NCI-H1417 (cell line): Measurements from ENCODE around the gene HRC.
"Not testable (repeated sequence)": the region's sequence is repeated elsewhere in the genome, so short reads cannot be mapped to it uniquely, and the experiment has no call there.

ENCODE experiments used
- DNase-seq, 3 experiments: peaks; one replicate each; lab custom pipeline; 2025; lab: John Stamatoyannopoulos, UW

Gene HRC

DNA sequence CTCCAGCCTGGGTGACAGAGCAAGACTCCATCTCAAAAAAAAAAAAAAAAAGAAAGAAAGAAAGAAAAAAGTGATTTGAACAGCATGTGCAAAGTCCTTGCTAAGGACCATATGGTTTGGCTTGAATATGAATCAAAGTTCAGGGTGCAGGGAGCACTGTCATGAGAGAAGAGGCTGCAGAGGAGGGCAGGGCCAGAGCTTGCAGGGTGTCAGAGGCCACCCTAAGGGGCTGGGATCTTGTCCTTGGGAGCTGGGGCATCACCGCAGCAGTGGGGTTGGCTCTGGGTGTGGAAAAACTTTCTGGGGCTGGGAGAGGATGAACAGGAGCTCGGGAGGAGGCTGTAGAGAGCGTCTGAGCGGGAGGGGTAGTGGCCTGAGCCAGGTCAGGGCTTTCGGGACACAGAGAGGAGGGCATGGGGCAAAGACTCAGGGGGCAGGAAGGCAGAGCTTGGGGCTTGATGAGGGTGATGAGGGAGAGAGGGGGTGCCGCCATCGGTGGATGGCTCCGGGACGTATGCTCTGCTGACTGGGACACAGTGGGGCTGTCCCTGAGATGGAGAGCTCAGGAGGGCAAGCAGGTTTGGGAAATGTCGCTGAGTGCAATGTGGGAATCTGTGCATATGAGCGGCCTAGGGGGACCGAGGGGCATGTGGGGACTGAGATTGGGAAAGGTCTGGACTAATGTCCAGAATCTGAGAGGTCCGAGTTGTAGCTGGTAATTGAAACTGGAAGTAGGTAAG lies 5.4 kb upstream of the HRC start:
- DNase-seq = no peak

DNA sequence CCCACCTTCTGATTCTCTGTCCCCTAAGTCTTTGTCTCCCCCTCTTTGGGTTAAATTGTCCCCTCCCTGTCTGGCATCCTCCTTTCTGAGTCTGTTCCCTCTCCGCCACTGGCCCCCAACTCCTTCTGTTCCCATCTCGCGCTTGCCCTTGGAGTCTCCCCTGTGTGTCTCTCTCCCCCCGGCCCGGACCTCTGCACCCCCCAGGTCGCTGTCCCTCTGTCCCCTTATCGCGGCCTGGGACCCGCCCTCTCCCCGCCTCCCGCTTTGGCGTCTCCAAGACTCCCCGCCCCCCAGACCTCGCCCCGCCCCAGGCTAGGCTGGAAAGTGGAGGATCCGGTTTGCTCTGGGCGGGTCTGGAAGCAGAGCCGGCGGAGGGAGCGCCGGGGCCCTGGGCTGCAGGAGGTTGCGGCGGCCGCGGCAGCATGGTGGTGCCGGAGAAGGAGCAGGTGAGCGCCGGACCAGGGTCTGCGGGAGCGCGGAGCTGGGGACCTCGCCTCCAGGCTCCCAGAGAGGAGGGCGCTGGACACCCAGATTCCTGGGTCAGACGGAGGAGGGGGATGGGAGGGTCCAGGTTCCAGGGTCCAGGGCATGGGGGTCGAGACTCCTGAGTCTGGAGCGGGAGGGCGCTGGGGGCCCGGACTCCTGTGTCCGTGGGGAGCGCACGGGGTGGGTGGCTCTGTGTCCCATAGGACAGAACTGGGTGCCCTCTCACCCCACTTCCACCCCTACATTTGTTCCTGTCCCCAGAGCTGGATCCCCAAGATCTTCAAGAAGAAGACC lies 2.4 kb upstream of the HRC start, which contains the start of gene TRPM4:
Gene TRPM4 (plus strand): TSS at position 348 of the 780 bp plus-strand sequence. CDS start 75 bp downstream, at position 423.
- peak; percentile 85 to 91 (median 87) for DNase-seq

DNA sequence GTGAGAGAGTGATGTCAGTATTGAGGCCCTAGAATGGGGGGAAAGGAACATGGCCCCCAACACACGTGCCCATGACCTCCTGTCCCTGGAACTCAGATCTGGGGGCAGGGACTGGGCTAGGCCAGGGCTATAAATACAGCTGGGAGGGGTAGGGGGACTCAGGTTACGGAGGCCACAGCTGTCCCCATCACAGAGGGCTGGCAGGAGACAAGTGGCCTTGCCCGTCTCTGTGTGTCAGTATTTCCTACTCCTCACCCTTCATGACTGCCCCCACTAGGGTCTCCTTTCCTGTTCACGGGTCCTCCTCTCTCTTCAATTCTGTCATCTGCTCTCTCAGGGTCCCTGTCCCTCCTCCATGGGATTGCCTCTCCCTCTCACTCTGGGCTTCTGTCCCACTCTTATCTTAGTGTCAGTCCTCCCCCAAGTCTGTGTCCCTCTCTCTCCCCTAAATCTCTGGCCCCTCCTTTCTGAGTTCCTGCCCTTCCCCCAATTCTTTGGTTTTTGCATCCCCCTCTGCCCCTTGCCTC lies 687 bp upstream of the HRC start:
- no peak for DNase-seq

DNA sequence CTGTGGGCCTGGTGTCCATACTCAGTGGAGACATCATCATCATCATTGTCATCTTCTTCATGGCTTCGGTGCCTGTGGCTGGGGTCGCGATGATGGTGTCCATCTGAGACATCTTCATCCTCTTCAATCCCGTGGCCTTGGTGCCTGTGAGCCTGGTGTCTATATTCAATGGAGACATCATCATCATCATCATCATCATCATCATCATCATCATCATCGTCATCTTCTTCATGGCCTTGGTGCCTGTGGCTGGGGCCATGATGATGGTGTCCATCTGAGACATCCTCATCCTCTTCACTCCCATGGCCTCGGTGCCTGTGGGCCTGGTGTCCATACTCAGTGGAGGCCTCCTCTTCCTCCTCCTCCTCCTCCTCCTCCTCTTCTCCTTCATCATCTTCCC lies 917 bp downstream of the HRC start:
- no peak for DNase-seq

DNA sequence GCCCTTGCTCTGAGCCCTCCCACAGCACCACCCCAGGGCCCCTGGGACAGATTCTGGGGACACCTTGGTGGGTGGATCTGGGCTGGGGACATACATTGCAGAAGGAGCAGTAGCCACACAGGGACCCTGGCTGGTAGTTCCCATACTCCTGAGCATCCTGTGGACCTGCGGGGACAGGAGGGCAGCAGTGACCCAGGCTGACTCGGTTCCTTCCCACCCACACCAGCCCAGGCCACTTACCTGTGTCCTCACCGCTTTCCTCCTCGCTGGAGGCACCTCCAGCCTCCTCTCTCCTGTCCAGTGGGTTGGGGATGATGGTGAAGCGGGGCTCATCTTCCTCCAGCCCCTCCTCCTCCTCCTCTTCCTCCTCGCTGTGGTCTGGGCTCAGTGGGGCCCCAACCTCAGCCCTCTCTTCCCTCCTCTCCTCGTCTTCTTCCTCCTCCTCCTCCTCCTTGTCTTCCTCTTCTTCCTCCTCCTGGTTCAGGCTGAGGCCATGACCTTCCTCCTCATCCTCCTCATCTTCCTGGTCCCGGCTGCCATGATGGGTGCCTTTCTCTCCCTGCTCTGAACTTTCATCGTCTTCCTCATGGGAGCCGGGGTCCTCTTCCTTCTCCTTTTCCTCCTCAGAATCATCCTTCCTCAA lies 1.9 kb downstream of the HRC start:
- no peak for DNase-seq

DNA sequence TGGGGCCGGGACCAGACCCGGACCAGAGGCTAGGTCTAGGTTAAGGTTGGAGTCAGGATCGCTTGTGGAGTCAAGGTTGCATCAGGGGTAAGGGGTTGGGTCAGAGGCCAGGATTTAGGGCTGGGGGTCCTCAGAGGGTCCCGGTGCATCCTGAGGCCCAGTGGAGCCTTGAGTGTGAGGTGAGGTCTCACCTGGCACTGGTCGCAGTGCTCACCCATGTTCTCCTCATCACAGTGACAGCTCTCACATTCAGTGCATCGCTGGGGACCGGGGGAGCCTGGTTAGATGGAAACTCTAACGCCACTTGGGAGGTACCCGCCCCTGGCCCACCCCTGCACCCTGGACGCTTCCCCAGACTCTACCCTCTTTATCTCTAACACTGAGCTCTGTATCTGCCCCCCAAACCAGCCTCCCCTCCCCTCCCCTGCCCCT lies 3.1 kb downstream of the HRC start:
- DNase-seq = no peak

DNA sequence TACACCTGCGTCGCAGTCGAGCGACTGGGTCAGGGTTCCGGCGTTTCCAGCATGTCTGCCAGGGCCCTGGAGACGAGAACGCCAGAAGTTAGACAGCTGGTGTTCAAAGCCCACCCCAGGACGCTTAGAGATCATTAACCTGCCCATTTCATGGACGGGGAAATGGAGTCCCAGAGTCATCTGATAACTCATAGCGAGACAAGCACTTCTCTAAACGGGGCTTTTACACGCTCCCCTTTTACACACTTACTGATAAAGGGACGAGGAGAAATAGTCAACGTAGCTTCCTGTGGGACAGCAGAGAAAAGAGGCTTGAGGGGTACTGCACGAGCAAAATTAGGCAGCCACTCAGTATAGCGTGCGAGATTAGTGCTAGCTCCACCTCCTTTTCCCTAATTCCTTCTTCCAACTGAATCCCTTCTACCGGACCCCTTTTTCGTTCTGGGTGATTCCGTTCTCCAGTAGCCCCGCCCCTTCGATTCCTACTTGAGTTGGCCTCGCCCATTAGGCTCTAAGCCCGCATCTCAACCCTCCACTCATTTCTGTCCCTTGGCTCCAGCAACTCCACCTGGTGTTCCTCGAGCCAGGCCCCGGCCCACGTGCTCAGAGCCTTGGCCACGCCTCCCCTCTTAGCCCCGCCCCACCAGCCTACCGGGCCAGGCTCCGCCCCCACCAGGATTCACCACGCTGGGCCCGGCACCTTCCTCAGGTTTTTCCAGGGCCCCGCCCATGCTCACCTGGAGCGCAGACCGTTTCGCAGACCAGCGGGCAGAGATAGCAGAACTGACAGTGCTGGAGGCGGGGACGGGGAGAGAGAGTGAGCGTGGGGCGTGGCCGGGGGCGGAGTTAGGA lies 3.7 kb downstream of the HRC start:
- DNase-seq = peak; percentile 92 to 99 (median 96)

DNA sequence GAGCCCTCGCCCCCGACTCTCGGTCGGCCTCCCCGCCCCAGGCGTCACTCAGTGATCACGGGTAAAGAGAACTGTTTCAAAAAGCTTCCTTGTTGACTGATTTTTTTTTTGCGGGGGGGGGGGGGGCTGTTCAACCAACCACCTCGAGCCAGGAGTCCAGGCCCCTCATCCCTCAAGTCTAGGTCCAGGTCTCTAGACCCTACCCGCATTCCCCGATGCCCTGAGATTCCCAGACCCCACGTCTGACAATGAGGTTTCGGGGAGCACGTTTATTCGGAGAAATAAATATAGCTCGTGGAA lies 4.3 kb downstream of the HRC start:
- DNase-seq = no peak

DNA sequence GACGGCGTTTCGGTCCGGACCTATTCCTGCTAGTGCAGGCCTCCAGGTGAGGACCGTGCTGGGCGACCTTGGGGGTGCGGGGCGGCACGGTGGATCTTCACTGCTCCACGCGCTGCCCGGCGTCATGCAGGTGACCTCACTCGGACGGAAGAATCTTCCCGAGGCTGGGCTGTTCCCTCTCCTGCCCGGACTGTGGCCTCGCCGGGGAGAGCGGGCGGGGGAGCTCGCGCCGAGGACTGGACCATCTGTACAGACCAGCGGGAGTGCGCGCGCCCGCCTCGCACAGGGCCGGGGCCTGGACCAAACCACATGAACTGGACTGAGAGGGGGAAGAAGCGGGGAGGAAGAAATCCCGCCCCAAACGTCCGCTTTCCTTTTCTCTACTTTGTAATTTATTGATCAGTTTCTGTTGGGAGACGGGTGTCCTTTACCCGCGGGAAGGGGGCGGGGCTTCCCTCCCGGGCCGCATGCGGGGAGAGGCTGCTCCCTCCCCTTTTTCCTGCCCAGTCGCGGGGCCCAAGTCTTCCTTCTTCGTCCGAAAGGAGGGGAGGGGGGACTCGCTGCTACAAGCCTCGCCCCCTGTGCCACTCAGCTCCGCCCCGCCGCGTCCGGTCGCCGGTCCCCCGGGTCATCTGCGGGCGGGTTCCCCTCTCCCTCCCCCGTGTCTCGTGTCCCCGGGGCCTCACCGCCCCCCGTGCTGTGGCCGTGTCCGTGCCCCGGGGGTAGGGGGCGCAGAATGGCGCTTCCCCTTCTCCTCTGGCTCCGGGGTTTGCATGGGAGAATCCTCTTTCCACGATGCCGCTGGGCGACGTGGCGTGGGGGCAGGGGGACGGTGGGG lies 4.9 kb downstream of the HRC start:
- peak; percentile 91 to 96 (median 94) for DNase-seq

DNA sequence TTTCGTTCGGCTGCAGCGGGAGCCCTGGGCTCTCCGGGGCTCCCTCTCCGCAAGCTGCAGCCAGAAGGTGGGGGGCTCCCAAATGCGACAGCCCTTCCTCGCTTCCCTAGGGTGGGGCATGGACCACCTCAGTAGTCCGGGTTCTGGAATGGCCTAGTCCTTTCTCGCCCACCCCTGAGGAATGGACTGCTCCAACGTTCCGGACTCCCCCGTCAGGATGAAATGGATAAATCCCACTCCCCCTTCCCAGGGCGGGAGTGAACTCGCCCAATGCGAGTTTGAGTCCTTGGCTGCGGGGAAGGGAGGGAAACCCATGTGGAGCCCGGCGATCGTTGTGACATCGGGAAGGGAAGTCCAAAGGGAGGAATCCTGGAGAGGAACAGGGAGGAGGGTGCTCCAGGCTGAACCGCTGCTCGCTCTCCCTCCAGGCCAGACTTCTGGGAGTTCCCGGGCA lies 5.5 kb downstream of the HRC start:
- DNase-seq = peak; percentile 84 to 90 (median 88)

DNA sequence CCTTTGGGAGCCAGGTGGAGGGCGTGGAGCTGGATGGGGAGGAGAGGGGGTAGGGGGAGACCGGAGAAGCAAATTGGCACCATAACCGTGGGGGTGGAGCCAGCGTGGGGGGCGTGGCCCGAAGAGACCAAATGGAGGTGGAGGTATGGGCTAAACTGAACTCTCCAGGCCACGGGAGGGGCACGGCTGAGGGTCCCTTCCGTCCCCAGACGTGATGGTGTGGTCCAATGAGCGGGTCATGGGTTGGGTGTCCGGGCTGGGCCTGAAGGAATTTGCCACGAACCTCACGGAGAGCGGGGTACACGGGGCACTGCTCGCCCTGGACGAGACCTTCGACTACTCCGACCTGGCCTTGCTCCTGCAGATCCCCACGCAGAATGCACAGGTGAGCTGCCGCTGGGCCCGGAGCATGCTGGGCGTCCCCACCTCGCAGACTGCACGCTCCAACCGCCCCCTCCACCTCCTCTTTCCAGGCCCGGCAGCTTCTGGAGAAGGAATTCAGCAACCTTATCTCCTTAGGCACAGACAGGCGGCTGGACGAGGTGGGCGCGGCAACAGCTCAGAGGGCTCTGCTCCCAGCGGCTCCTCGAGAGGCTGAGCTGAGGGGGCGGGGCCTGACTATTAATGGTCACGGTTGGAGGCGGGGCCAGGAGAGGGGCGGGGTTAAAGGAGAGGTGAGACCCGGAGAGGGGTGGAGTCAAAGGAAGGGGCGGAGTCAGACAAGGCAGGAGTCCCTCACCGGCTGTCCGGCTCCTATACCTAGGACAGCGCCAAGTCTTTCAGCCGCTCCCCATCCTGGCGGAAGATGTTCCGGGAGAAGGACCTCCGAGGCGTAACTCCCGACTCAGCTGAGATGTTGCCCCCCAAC lies 6.2 kb downstream of the HRC start:
- DNase-seq = peak; percentile 92 to 99 (median 96)

DNA sequence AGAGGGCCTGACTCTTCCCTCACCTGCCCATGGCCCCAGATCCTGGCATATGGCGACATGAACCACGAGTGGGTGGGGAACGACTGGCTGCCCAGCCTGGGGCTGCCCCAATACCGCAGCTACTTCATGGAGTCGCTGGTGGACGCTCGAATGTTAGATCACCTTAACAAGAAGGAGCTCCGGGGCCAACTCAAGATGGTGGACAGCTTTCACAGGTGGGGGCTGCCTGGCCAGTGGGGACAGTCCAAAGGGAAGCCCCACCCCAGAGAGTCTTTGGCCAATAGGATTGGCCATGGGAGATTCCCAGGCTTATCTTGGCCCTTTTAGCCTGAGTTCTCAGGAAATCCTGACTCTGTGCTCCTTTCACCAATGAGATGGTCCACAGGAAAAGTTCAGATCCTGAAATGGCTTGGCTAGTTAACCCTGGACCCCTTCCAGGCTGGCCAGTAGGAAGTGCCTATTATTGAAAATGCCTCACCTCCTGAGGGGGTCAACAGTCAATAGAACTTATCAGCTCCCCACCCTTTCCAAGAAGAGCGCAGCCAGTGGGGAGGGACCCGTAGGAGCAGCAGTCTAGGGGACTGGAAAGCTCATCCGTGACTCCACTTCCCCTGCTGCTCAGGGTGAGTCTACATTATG lies 7.0 kb downstream of the HRC start:
- no peak for DNase-seq

DNA sequence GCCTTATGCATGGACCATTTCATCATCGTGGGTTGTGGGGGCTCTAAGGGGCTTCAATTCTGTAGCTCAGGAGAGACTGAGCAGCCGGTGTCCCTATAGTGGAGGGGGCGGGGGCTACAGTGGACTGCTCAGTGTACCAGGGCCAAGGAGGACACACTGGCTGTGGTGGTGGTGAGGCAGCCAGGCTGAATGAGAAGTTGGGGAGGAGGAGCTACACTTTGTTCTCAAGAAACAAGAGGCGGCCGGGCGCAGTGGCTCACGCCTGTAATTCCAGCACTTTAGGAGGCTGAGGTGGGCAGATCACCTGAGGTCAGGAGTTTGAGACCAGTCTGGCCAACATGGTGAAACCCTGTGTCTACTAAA lies 8.8 kb downstream of the HRC start:
- not testable (repeated sequence) for DNase-seq

DNA sequence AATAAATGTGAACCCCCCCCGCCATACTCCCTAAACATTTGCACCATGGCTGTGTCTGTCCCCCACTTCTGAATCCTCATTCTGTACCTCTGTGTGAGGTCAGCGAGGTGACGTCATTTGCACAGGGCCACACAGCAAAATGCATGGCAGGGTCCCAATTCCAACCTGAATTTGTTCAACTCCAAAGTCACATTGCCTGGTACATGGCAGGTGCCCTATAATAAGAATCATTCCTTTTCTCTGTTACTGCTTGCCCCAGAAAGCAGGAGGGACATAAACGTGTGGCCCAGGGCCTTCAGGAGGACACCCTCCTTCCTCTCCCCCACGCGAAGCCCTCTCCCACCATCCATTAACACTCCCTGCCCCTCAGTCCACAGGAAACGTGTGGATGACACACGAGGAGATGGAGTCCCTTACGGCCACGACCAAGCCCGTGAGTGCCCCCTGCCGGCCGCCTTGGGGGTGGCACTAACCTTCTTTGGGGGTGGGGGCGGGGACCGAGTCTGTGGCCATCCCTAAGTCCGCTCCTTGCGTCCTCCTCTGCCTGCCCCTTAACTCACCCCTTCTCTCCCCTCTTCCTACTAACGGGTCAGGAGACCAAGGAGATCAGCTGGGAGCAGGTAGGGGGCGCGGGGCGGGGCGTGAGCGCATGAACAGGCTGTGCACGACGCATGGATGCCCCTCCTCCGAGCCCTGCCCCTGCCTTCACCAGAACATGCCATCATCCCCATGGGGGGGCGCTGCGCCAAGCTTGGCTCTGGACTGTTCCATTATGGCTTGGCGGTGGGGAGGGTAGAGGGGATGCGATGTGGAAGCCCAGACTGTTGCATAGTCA lies 9.4 kb downstream of the HRC start:
- peak; percentile 18 to 64 (median 34) for DNase-seq

DNA sequence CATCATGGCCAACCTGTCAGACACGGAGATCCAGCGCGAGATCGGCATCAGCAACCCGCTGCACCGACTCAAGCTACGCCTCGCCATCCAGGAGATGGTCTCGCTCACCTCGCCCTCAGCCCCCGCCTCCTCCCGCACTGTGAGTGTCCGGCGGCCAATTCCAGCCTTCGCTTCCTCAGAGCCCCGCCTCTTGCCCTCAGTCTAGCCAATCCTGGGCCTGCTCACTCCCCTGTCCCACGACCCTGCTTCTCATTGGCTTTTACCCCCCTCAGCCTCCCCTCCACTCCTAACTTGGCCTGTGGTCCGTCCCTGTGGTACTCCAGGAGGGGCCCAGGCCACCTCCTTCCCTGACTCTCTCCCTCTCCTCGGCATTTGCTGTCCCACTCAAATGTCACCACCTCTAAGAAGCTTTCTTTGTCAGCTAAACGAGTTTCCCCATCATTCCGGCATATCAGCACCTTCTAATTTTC lies 12.3 kb downstream of the HRC start:
- DNase-seq = peak in 1 of 3 experiments; percentile 24

DNA sequence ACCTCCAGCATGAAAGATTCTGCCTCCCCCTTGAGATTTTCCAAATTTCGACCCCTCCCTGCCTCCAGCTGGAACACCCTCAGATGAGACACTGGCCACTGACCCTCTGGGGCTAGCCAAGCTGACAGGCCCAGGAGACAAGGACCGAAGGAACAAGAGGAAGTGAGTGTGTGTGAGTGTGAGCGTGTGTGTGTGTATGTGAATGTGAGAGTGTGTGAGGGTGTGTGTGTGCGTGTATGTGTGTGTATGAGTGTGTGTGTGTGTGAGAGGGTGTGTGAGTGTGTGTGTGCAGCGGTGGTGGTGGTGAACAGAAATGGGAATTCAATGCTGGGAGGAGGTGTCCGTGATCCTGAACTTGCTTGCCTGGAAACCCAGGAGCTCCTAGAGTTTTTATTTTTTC lies 13.8 kb downstream of the HRC start:
- no peak for DNase-seq

DNA sequence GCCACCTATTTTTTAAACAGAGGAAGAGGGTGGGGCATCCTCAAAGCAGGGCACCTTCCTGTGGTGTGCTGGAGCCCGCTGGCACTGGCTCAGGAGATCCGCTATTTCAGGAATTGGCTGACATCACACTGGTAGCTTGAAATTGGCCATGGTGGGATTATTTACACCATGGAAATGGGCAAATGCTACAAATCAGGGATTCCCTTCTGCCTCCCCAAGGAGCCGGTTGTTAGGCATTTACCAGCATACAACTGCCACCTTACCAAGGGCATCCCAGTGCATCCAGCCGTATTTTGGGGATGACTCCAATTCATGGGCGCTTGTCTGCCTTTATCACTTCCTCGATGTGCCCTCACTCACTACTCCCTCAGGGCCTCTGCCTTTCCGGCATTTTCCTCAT lies 14.2 kb downstream of the HRC start:
- no peak for DNase-seq

DNA sequence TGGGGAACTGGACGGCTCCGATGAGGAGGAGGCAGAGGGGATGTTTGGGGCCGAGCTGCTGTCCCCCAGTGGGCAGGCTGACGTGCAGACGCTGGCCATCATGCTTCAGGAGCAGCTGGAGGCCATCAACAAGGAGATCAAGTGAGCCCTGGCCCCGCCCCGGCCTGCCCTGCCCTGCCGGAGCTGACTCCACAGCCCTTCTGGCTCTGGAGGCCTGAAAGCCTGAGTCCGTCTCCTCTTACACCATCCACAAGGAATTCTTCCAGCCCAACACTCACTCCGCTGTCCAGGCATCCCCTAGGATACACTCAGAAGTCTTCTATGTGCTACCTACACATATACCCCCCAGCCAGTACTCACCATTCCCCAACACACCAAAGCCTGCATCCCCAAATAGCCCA lies 18.4 kb downstream of the HRC start:
- no peak for DNase-seq
